HG03469 (cell line): Measurements from ENCODE around the gene SLC6A18.
"Not testable (repeated sequence)": the region's sequence is repeated elsewhere in the genome, so short reads cannot be mapped to it uniquely, and the experiment has no call there.

Source experiments
- ATAC-seq: cut with Tn5 transposase; IDR thresholded peaks from one replicate; pipeline ENCODE4 v1.9.1; 2021; ENCODE audit warnings: mild to moderate bottlenecking, moderate library complexity, moderate number of reproducible peaks; ENCODE audit not compliant: unreplicated experiment

The SLC6A18 gene

GRCh38 chr5:1215320-1216096, 9.7 kb upstream of the SLC6A18 start:
- no peak for ATAC-seq

- ATAC-seq = no peak
These were observed 8.8 kb upstream of the SLC6A18 start for GRCh38 chr5:1216211-1216917.

GRCh38 chr5:1216918-1217295, 8.3 kb upstream of the SLC6A18 start:
- ATAC-seq = no peak

GRCh38 chr5:1217596-1218206, 7.5 kb upstream of the SLC6A18 start:
- no peak for ATAC-seq

GRCh38 chr5:1218351-1219080, 6.7 kb upstream of the SLC6A18 start:
- no peak for ATAC-seq

- no peak for ATAC-seq
These were observed 5.9 kb upstream of the SLC6A18 start for GRCh38 chr5:1219098-1219767.

GRCh38 chr5:1219768-1220100, 5.4 kb upstream of the SLC6A18 start:
- no peak for ATAC-seq

GRCh38 chr5:1220351-1220750, 4.8 kb upstream of the SLC6A18 start:
- ATAC-seq = no peak

- ATAC-seq = no peak
These were observed 4.3 kb upstream of the SLC6A18 start for GRCh38 chr5:1220831-1221230.

- no peak for ATAC-seq
These were observed 3.5 kb upstream of the SLC6A18 start for GRCh38 chr5:1221721-1222120.

GRCh38 chr5:1222147-1222546, 3.0 kb upstream of the SLC6A18 start:
- no peak for ATAC-seq

GRCh38 chr5:1222621-1223277, 2.4 kb upstream of the SLC6A18 start:
- no peak for ATAC-seq

- ATAC-seq = no peak
These were observed 1.9 kb upstream of the SLC6A18 start for GRCh38 chr5:1223278-1223670.

- ATAC-seq = no peak
These were observed 550 bp upstream of the SLC6A18 start for GRCh38 chr5:1224631-1225030.

GRCh38 chr5:1226231-1226630, 1.1 kb downstream of the SLC6A18 start:
- no peak for ATAC-seq

GRCh38 chr5:1226839-1227581, 1.8 kb downstream of the SLC6A18 start:
- no peak for ATAC-seq

- ATAC-seq = no peak
These were observed 2.5 kb downstream of the SLC6A18 start for GRCh38 chr5:1227667-1228066.

- no peak for ATAC-seq
These were observed 2.9 kb downstream of the SLC6A18 start for GRCh38 chr5:1228120-1228519.

- not testable (repeated sequence) for ATAC-seq
These were observed 3.8 kb downstream of the SLC6A18 start for GRCh38 chr5:1229023-1229422.

GRCh38 chr5:1229822-1230221, 4.6 kb downstream of the SLC6A18 start:
- ATAC-seq = no peak
